Esophagus muscularis mucosa (tissue), 3 donors: ENCODE results near the gene ISY1.

ENCODE experiments used
- EP300 ChIP-seq: sonication (generic); formaldehyde crosslinking; IDR thresholded peaks from one replicate; pipeline ENCODE4 v1.6.1; 2017; ENCODE audit warnings: antibody characterized with exemption
- POLR2A ChIP-seq: fragments of 450-650 bp; IDR thresholded peaks from one replicate; pipeline ENCODE4 v1.6.1; 2017; ENCODE audit warnings: antibody characterized with exemption, moderate library complexity, mild to moderate bottlenecking, low read depth
- POLR2AphosphoS5 ChIP-seq, 2 donors: sonication (generic); formaldehyde crosslinking; IDR thresholded peaks; one replicate each; pipeline ENCODE4 v1.6.1; 2017; ENCODE audit warnings: antibody characterized with exemption in 2 of 2

DNA sequence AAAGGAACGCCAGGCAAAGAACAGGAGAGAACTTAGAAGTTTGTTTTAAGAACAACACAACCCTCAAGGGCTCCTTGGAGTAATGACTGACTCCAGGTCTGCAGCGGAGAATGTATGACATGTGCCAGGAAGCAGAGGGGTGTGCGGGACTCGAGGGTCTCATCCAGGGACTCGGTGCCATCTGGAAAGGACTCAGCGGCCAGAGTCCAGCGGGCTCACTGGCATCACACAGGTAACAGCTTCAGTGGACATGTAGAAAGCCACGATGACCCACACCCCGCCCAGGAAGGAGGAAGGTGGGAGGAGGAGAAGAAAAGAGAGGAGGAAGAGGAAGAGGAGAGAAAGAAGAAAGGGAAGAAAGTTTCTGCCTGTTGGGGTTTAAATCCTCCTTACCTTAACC lies 78.8 kb downstream of the ISY1 start:
- TF ChIP-seq POLR2AphosphoS5 (IDR thresholded peaks at IDR 0.05) = no peak
- no peak for TF ChIP-seq POLR2A
- no peak for TF ChIP-seq EP300
